Ramos (cell line): Measurements from ENCODE around the gene BOD1L2.

Source experiments
- in situ Hi-C: fragments of 300-500 bp; cut with MboI; formaldehyde crosslinking; loops from one replicate; pipeline ENCODE4 v1.14.3; 2022; ENCODE audit warnings: low sequenced_read_pairs; ENCODE audit not compliant: unreplicated experiment

Gene BOD1L2

DNA sequence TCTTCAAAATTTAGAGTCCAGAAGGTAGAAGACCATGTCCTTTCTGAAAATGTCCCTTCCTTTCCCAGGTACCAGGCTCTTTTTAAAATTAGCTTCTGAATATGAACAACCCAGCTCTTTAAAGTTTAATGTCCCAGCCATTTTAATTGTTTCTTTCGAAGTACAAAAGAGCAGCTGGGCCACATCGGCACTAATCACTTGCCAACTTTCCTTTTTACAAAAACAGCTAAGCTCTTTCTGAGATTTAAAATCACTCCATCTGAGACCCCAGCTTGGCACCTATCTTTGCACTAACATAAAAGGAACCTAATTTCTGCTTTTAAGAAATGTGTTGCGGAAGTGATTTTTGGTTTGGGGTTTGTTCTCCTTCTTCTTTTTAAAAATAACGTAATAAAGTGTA is 2.6 kb downstream of the BOD1L2 start:
- in situ Hi-C loops = no loop called here

DNA sequence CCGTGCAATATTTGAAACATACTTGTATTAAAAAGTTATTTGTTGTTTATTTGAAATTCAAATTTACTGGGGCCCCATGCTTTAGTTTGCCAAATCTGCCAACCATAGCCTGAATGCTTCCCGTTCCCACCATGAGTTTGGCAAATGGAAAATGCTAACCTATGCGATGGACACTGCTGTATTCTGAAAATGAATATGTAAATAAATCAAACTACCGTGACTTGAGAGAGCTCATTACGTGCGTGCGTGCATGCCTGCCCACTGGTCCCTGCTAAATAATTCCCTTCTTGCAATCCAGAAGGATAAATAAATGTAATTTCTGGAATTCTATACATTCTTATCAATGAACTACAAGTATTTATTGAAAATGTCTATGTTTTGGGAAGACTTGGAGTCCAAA is 3.2 kb downstream of the BOD1L2 start:
- in situ Hi-C loops = no loop called here

DNA sequence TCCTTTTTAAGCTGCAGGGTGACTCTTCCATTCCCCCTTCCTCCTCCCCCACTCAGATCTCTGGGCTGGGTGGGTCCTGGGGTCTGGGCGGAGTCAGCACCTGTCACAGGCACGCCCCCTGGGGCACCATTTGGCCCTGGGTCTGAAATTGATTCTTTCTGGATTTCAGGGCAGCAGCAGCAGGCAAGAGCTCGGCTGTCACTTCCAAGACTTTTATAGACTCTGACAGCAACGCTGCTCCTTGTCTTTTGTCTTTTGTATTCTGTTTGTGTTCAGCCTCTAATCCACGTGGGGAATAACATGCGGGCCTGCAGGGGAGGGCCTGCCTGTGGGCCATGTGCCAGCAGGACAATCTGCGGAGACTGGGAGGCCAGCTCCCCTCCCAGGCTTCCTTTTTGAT is 3.9 kb downstream of the BOD1L2 start:
- in situ Hi-C loops = no loop called here

DNA sequence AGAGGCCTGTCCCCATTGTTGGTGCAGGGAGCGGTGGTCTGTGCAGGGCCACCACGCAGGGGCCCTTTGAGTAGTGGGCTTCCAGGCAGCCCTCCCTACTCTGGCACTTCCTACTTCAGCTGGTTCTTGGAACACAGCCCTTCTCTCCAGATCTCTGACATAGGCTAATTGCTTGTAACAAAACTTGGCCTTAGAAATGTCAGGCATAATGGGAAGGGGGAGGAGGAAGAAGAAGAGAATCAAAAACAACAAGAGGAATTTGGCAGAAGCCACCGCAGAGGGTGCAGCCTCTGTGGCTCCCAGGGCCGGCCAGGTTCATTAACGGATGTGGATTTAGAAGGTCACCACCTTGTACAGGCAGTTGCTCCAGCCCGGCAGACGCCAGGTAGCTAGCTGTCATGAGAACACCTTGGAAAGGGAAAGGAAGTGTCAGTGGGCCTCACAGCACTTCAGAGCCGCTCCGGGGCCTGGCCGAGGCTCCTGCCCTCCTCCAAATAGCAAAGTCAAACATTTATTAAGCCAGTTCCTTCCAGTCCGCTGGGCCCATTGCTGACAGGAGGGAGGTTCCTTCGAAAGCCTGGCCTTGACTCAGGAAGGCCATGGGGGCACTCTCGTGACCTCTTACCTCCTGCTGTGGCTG is 7.4 kb downstream of the BOD1L2 start:
- in situ Hi-C loops = no loop called here

DNA sequence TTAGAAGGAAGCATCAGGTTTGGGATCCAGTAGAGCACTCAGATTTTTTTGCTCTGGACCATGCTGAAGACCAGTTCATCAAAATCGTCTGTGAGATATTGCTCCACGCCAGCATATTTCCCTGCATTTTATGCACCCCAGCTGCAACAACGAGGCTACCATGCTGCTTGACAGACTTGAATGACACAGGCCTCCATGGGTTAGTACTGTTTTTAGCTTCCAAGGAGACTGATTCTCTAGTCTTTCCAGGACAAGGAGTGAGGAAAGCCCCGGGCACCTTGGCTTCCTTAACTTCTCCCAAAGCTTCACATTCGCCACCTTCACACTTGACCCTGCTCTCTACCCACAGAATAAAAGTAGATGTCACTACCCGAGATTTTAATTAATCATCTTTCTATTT is 17.5 kb downstream of the BOD1L2 start:
- in situ Hi-C loops = no loop called here

DNA sequence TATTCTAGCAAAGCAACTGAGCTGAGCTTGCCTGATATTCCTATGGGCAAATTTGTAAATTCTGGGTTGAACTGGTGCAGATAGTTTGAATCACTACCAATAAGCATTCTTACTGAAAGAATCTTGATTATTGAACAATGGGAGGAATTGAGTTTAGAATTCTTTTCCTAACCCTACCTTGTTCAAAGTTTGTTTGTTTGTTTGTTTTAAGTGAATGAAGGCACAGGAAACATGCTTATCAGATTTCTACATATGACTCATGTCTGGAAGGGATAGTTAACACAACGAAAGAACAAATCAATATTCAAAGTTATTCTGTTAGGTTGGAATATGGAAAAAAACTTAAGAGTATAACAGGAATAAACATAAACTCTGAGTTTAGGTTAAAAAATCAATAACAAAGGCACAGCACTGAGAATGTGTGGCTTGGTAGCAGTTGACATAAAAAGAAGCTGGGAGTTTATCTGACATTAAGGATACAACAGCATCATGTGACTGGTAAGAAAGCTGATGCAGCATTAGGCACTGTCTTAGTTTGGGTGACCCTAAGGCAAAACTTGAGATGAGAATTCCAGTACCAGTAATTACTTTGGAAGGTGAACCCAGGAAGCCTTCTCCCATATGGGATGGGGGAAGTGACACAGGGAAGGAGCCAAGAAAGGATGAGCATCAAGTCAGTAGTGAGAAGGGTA is 20.9 kb downstream of the BOD1L2 start:
- in situ Hi-C loops = no loop called here

DNA sequence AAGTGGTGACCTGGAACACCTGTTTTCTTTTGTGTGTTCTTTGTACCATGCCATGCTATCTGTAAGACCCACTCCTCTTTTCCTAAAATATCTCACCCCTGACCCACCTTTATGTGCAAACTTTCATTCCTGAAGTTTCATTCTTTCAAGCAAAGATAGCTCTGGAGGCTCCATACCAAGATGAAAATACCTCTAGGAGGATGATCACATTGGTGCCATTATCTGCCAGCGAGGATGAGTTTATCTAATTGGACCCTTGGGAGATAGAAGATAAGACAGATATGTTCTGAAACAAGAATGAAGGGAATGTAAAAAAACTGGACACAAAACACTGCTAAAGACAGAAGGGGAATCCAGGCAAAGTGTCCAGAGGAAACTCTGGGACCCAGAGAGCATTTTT is 24.1 kb downstream of the BOD1L2 start:
- in situ Hi-C loops = no loop called here

DNA sequence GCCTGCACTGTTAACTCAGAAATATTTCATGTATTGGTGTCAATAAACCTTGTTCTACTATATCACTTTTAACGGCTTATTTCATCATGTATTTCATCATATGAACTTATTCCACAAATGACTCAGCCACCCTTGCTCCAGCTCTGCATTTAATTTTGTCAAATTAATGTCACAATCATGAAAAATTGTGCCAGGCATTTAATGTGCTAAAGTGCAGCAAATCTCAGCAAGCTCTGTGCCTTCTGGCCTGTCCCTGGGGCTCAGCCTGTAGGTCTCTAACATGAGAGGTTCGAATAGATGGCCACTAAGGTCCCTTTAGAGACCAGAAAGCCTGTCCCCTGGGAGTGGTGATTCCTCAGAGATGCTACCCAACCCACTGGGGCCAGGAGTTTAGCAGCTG is 28.6 kb downstream of the BOD1L2 start:
- in situ Hi-C loops = no loop called here

DNA sequence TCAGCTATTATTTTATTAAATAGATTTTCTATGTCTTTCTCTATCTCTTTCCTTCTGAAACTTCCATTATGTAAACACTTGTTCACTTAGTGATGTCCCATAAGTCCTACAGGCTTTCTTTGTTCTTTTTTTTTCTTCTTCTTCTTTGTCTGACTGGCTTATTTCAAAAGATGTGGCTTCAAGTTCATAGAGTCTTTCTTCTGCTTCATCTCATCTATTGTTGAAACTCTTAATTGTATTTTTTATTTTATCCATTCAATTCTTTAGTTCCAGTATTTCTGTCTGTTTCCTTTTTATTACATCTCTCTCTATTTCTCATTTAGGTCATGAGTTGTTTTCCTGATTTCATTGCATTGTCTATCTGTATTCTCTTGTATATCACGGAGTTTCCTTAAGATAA is 38.5 kb downstream of the BOD1L2 start:
- in situ Hi-C loops = no loop called here

DNA sequence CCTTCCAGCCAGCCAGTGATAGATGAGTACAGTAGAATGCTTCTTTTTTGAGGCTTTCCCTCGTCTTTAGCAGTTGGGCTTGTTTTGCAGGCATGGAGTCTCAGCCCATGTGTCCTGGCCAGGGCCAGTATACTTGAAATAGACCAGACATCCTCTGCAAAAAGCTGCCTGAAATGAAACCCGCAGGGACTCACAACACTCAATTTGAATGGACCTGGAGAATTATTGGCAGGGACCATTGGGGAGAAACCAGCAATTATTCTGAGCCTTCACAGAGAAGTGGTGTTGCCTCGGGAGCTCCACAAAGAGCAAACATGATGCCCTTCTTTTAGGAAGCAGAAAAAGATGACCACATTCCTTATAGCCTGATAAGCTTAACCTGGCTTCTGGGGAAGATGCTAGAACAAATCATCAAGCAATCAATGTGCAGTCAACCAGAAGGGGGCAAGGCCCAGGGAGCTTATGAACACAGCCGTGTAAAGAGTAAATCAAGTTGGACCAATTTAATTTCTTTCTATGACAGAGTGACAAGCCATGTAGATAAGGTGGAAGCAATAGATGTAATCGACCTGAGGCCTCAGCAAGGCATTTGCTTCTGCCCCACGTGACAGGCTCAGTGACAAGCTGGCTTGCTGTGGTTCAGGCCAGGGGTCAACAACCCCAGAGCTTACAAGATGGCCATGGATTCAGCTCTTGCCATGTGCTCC is 42.1 kb downstream of the BOD1L2 start:
- in situ Hi-C loops = no loop called here

DNA sequence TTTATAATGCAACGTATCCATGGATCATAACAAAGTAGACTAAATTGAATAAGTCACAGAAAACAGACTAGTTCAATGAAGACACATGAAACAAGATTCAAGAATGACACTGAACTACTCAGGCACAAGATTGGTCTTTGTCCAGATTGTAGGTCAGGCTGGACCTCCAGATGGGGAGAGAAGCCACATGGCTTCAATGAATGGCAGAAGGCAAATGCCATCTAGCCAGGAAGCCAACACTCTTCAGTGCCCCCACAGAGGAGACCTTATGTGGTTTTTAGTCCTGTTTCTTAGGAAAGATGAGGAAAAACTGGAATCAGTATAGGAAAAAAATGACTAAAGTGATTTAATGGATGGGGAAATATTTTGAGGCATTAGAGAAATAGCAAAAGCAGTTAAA is 43.1 kb downstream of the BOD1L2 start:
- in situ Hi-C loops = no loop called here

DNA sequence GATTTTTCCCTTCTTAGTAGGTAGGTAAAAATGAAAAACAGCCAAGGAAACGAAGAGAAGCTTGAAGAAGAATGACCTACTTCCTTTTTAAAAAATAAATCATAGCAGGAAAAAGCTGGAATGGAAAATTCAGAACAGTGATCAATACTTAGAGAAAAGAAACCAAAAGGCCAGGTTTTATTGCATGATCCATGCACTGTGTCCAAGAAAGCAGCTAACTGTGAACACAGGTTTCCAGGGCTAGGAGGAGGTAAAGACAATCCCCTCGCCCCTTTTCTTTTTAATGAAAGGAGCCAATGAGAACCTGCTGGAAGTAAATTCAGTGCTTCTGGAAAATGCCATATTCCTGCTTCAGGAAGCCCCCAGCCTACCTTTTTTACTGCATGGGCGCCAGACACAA is 47.2 kb downstream of the BOD1L2 start:
- in situ Hi-C loops = no loop called here

DNA sequence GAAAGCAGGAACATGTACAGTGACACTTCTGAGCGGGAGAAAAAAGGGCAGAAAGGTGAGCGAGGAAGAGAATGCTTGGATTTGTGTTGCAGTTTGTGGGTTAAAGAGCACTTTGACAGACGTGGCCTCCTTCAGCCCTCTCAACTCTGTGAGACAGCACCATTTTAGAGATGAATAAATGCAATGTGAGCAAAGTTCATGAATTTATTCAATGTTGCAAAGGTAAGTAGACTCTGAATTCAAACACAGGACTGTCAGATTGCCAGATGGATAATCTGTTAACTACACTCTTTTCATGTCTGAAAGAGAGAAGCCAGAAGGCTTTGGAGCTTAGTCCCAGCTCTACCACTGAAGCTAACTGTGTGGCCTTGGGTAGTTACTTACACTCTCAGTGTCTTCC is 47.7 kb downstream of the BOD1L2 start:
- in situ Hi-C loops = no loop called here

DNA sequence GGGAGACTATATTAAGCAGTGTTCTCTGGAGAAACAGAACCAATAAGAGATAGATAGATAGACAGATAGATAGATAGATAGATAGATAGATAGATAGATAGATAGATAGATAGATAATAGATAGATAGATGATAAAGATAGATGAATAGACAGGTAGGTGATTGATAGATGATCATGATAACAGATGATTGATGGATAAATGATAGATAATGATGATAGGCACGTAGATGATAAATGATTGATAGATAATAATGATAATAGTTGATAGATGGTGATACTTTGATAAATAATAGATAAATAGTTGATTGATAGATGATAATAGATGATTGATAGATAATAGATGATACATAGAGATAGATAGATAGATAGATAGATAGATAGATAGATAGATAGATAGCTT is 48.5 kb downstream of the BOD1L2 start:
- in situ Hi-C loops = no loop called here

DNA sequence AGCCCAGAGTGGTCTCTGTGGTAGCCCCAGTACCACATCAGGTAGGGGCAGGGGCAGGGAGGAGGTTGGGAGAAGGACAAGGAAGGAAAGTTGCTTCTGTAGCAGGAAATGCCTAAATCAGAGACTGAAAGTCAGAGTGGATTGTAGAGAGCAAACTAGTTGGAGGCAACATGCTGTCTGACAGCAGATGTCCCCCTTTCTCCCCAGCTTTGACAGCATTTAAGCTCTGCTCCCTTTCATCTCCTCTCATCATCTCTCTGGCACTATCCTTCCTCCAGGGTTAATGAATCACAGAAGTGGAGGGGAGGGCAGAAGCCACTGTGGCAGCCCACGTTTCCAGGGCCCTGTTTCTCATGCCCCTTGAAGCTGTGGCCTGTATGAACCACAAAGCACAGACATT is 50.4 kb downstream of the BOD1L2 start:
- in situ Hi-C loops = no loop called here

DNA sequence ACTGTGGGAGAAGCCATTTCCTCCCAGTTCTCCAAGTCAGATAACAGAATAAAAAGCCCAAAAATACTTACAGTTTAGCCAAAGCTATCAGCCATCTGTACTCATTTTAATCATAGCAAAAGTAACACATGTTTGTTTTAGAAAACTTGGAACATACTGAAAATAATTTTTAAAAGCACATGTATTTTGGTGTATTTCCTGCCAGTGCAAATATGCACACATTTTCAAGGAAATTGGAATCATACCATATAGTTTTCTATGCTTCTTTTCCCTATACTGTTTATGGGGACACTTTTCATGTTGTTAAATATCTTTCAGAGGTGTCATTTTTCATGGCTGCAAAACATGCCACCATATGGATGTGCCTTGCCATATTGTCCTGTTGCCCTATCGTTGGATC is 51.2 kb downstream of the BOD1L2 start:
- in situ Hi-C loops = no loop called here
